Lower lobe of right lung (tissue), 2 donors: ENCODE data around the gene NAA38. TPM values are rescaled to one million over a fixed set of nuclear protein-coding genes. Genes with fewer than 3 reads are reported as not detected.
A peak's percentile ranks its signal among the peaks of the same experiment; 100 is the strongest.

Experiments used
- ATAC-seq, 2 donors: fragments of 200-7000 bp; cut with Tn5 transposase; one replicate each; pipeline ENCODE4 v1.9.1; 2020 to 2022; ENCODE audit warnings: mild to moderate bottlenecking in 2 of 2, moderate library complexity in 2 of 2
- DNase-seq: peaks from one replicate; pipeline ENCODE4 v3.0.0-alpha.2; 2020
- H3K27ac ChIP-seq: fragments of 200-600 bp; one replicate; pipeline ENCODE4 v1.8.0; 2022
- H3K27me3 ChIP-seq: fragments of 200-600 bp; one replicate; pipeline ENCODE4 v1.8.0; 2022; ENCODE audit warnings: low read depth
- H3K36me3 ChIP-seq: fragments of 200-600 bp; one replicate; pipeline ENCODE4 v1.8.0; 2022; ENCODE audit warnings: mild to moderate bottlenecking
- H3K4me1 ChIP-seq: fragments of 200-600 bp; one replicate; pipeline ENCODE4 v1.8.0; 2022
- H3K4me3 ChIP-seq: fragments of 200-600 bp; one replicate; pipeline ENCODE4 v1.8.0; 2022; ENCODE audit warnings: mild to moderate bottlenecking
- H3K9me3 ChIP-seq: fragments of 200-600 bp; one replicate; pipeline ENCODE4 v1.8.0; 2022
- intact Hi-C: fragments of 100-400 bp; cut with DNase I; formaldehyde crosslinking; loops from one replicate; pipeline ENCODE4 v1.11.0; 2022
- total RNA-seq: library from RNA; stranded (reverse); fragmentation: NEBNext Ultra II Directional; extraction: Animal tissue kit (Norgen Biotek cat#: 25700); gene quantifications from one replicate; pipeline ENCODE4 v1.2.1, GENCODE V29; 2021
- TF ChIP-seq, protein P1 (sequence below): fragments of 200-600 bp; IDR thresholded peaks from one replicate; pipeline ENCODE4 v1.8.0; 2022; ENCODE audit warnings: antibody characterized with exemption, mild to moderate bottlenecking
- donor health status: DM: no; HTN: yes; CAD: no; lungs with severe emphysema.

The NAA38 gene
- total RNA-seq, 1 donor from 2014 or later, result 61.5 TPM

- ATAC-seq (no peak), DNase-seq (no peak)
- Histone ChIP-seq H3K36me3 (peaks cover 55% of the 10 kb centered on the region), H3K27ac (peak overlapping the region; percentile 84), H3K4me1 (peaks cover 44% of the 10 kb centered on the region), H3K9me3 (no peaks in the 10 kb centered on the region), H3K4me3 (peak overlapping the region; percentile 81), H3K27me3 (no peaks in the 10 kb centered on the region)
- TF ChIP-seq, protein P1, sequence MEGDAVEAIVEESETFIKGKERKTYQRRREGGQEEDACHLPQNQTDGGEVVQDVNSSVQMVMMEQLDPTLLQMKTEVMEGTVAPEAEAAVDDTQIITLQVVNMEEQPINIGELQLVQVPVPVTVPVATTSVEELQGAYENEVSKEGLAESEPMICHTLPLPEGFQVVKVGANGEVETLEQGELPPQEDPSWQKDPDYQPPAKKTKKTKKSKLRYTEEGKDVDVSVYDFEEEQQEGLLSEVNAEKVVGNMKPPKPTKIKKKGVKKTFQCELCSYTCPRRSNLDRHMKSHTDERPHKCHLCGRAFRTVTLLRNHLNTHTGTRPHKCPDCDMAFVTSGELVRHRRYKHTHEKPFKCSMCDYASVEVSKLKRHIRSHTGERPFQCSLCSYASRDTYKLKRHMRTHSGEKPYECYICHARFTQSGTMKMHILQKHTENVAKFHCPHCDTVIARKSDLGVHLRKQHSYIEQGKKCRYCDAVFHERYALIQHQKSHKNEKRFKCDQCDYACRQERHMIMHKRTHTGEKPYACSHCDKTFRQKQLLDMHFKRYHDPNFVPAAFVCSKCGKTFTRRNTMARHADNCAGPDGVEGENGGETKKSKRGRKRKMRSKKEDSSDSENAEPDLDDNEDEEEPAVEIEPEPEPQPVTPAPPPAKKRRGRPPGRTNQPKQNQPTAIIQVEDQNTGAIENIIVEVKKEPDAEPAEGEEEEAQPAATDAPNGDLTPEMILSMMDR, result no peak
- intact Hi-C loops, result no loop called here
Observed at GRCh38 chr17:7855660-7856010, 1.7 kb downstream of the NAA38 start.

DNA sequence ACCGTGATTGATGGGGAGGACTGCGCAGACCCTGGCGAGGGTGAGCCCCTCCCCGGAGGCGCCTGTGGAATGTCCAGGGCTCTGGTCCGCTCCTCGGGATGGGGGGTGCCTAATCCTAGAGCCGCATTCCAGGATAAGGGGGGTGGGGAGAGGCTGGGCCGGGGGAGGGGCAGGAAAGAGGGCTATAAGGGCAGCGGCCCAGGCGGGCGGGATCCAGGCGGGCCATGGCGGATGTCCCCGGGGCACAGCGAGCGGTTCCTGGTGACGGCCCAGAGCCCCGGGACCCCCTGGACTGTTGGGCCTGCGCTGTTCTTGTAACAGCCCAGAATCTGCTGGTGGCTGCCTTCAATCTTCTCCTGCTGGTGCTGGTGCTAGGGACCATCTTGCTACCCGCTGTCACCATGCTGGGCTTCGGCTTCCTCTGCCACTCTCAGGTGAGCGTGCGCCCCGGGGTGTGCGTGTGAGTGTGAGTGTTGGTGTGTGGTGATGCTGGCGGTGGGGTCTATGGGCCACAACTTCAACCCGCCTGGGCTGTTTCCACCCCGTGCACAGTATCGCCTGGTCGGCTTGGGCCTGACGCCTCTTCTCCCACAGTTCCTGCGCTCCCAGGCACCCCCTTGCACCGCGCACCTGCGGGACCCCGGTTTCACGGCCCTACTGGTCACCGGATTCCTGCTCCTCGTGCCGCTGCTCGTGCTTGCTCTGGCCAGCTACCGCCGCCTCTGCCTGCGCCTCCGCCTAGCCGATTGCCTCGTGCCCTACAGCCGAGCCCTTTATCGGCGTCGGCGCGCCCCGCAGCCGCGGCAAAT, 2.3 kb downstream of the NAA38 start, which contains the start of gene TMEM88:
TSS of gene TMEM88 (plus strand) at position 216 of the 809 bp plus-strand sequence. CDS start at position 225, 9 bp downstream.
- Histone ChIP-seq H3K36me3 (peaks cover 55% of the 10 kb centered on the region), H3K9me3 (no peaks in the 10 kb centered on the region), H3K4me3 (peak within 1 kb of the TSS; percentile 81), H3K27me3 (no peaks in the 10 kb centered on the region), H3K27ac (peak within 1 kb of the TSS; percentile 84), H3K4me1 (peaks cover 44% of the 10 kb centered on the region)
- intact Hi-C loops, result no loop called here
- peak; percentile 54 for DNase-seq
- no peak for ATAC-seq
- TF ChIP-seq, protein P1, result no peak

DNA sequence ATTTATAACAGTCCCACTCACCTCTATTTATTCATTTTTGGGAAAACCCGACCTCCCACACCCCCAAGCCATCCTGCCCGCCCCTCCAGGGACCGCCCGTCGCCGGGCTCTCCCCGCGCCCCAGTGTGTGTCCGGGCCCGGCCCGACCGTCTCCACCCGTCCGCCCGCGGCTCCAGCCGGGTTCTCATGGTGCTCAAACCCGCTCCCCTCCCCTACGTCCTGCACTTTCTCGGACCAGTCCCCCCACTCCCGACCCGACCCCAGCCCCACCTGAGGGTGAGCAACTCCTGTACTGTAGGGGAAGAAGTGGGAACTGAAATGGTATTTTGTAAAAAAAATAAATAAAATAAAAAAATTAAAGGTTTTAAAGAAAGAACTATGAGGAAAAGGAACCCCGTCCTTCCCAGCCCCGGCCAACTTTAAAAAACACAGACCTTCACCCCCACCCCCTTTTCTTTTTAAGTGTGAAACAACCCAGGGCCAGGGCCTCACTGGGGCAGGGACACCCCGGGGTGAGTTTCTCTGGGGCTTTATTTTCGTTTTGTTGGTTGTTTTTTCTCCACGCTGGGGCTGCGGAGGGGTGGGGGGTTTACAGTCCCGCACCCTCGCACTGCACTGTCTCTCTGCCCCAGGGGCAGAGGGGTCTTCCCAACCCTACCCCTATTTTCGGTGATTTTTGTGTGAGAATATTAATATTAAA, 3.1 kb downstream of the NAA38 start:
- intact Hi-C loops, result no loop called here

GRCh38 chr17:7853691-7854038, 3.7 kb downstream of the NAA38 start:
- intact Hi-C loops, result no loop called here
- H3K4me3 ChIP-seq, result no peak overlapping the region
- H3K9me3 ChIP-seq, result no peaks in the 10 kb centered on the region
- no peak overlapping the region for H3K27ac ChIP-seq
- TF ChIP-seq, protein P1, result no peak
- peaks cover 64% of the 10 kb centered on the region for H3K36me3 ChIP-seq
- H3K4me1 ChIP-seq, result peaks cover 37% of the 10 kb centered on the region
- no peak for ATAC-seq
- peak; percentile 49 for DNase-seq
- H3K27me3 ChIP-seq, result no peaks in the 10 kb centered on the region

More for the DNA sequence above, 3.1 kb downstream of the NAA38 start:
- DNase-seq (peak; percentile 49), ATAC-seq (no peak)
- TF ChIP-seq, protein P1, result no peak
- Histone ChIP-seq H3K27ac (peak overlapping the region; percentile 84), H3K4me3 (peak overlapping the region; percentile 81), H3K4me1 (peaks cover 43% of the 10 kb centered on the region), H3K36me3 (peaks cover 59% of the 10 kb centered on the region), H3K27me3 (no peaks in the 10 kb centered on the region), H3K9me3 (no peaks in the 10 kb centered on the region)

- TF ChIP-seq, protein P1, result no peak
- H3K9me3 ChIP-seq, result no peaks in the 10 kb centered on the region
- intact Hi-C loops, result no loop called here
- no peak overlapping the region for H3K27ac ChIP-seq
- ATAC-seq (no peak), DNase-seq (peak; percentile 51)
- H3K4me1 ChIP-seq, result peaks cover 33% of the 10 kb centered on the region
- H3K36me3 ChIP-seq, result peaks cover 67% of the 10 kb centered on the region
- H3K4me3 ChIP-seq, result no peak overlapping the region
- no peaks in the 10 kb centered on the region for H3K27me3 ChIP-seq
Observed at GRCh38 chr17:7852919-7853690, 4.3 kb downstream of the NAA38 start.
